AML-193 (cell line): ENCODE measurements around the gene RBAK.
A peak's percentile ranks its signal among the peaks of the same experiment; 100 is the strongest.
"Not testable (repeated sequence)": the region's sequence is repeated elsewhere in the genome, so short reads cannot be mapped to it uniquely, and the experiment has no call there.

ENCODE experiments used
- DNase-seq, 2 experiments: peaks; one replicate each; lab custom pipeline; 2025; lab: John Stamatoyannopoulos, UW

The RBAK gene

GRCh38 chr7:5051731-5052130 lies 6.1 kb downstream of the RBAK start:
- DNase-seq = not testable (repeated sequence)

GRCh38 chr7:5053175-5053574 lies 7.5 kb downstream of the RBAK start:
- no peak for DNase-seq

- no peak for DNase-seq
Measured at GRCh38 chr7:5063698-5064097, 18.0 kb downstream of the RBAK start.

GRCh38 chr7:5064391-5065106 lies 18.9 kb downstream of the RBAK start:
- no peak for DNase-seq

- no peak for DNase-seq
Measured at GRCh38 chr7:5065107-5065407, 19.4 kb downstream of the RBAK start.

- no peak for DNase-seq
Measured at GRCh38 chr7:5068521-5068920, 22.9 kb downstream of the RBAK start.

GRCh38 chr7:5070206-5070605 lies 24.5 kb downstream of the RBAK start:
- no peak for DNase-seq

- DNase-seq = not testable (repeated sequence)
Measured at GRCh38 chr7:5075187-5075586, 29.5 kb downstream of the RBAK start.

- no peak for DNase-seq
Measured at GRCh38 chr7:5077740-5078139, 32.1 kb downstream of the RBAK start.

- no peak for DNase-seq
Measured at GRCh38 chr7:5082806-5083205, 37.1 kb downstream of the RBAK start.

GRCh38 chr7:5083311-5083711 lies 37.7 kb downstream of the RBAK start:
- no peak for DNase-seq

GRCh38 chr7:5086256-5086655 lies 40.6 kb downstream of the RBAK start:
- no peak for DNase-seq

GRCh38 chr7:5088228-5088833 lies 42.7 kb downstream of the RBAK start:
- DNase-seq = not testable (repeated sequence)

- DNase-seq = no peak
Measured at GRCh38 chr7:5088906-5089305, 43.2 kb downstream of the RBAK start.

GRCh38 chr7:5093948-5094347 lies 48.3 kb downstream of the RBAK start:
- no peak for DNase-seq

GRCh38 chr7:5094641-5095040 lies 49.0 kb downstream of the RBAK start:
- DNase-seq = peak in 1 of 2 experiments; percentile 5

- no peak for DNase-seq
Measured at GRCh38 chr7:5116359-5116758, 70.7 kb downstream of the RBAK start.

- DNase-seq = no peak
Measured at GRCh38 chr7:5117095-5117970, 71.7 kb downstream of the RBAK start.
